A673 (cell line): ENCODE measurements around the gene SYT7.

ENCODE experiments used
- EZH2 ChIP-seq: fragments of 200-600 bp; sonication (generic); IDR thresholded peaks from 2 replicates; pipeline ENCODE4 v1.6.1; 2017; ENCODE audit warnings: borderline replicate concordance, low read depth, mild to moderate bottlenecking, mixed read lengths, antibody characterized with exemption, low read length; ENCODE audit not compliant: poor library complexity, severe bottlenecking
- TF ChIP-seq, protein P1 (sequence below): fragments of 300-800, 200-600 bp; sonication (generic); conservative IDR thresholded peaks from 2 replicates; pipeline ENCODE4 v1.5.1; 2017; ENCODE audit warnings: low read depth, mild to moderate bottlenecking, antibody characterized with exemption, low read length, moderate library complexity, mixed read lengths

GRCh38 chr11:61532134-61533038, 48.5 kb downstream of the SYT7 start:
- TF ChIP-seq, protein P1, sequence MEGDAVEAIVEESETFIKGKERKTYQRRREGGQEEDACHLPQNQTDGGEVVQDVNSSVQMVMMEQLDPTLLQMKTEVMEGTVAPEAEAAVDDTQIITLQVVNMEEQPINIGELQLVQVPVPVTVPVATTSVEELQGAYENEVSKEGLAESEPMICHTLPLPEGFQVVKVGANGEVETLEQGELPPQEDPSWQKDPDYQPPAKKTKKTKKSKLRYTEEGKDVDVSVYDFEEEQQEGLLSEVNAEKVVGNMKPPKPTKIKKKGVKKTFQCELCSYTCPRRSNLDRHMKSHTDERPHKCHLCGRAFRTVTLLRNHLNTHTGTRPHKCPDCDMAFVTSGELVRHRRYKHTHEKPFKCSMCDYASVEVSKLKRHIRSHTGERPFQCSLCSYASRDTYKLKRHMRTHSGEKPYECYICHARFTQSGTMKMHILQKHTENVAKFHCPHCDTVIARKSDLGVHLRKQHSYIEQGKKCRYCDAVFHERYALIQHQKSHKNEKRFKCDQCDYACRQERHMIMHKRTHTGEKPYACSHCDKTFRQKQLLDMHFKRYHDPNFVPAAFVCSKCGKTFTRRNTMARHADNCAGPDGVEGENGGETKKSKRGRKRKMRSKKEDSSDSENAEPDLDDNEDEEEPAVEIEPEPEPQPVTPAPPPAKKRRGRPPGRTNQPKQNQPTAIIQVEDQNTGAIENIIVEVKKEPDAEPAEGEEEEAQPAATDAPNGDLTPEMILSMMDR = peak; percentile 98
- no peak for TF ChIP-seq EZH2
